DMS114 treated with DMSO at 0.1 percent for 48 hours (cell line): Measurements from ENCODE around the gene SNCB.

Experiments used
- DNase-seq: peaks from one replicate; lab custom pipeline; 2025; ENCODE audit not compliant: unreplicated experiment; lab: John Stamatoyannopoulos, UW

Gene SNCB

DNA sequence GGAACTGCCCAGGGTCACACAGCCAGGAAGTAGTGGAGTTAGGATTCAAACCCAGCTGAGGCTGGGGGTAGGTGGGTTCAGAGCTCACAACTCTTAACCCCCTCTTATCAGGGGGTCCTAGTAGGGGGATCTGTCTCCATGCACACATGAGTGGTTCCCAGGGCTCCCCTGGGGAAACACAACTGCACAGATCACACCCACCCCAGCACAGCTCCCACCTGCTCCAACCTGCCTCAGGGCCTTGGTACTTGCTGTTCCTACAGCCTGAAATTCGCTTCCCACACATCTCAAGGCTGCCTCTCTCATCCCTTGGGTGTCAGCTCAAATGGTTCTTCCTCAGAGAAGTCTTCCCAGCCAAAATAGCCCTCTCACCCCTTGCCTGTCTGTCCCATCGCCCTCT is 4.8 kb downstream of the SNCB start:
- DNase-seq = no peak

DNA sequence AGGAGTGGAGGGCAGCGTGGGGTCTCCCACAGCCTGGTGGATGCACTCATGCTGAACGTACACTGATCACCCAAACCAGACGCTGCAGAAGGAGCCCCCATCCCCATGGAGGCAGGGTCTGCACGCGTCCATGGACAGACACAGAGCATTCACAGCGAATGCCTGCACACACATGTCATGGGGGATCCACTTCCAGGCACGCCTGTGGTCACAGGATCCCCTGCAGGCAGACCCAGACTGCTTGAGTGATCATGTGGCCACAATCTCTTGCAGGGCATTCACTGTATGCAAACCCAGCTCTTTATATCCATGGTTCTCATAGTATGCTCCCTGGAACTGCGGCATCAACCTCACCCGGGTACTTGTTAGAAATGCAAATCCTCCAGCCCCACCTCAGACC is 5.4 kb downstream of the SNCB start:
- no peak for DNase-seq

DNA sequence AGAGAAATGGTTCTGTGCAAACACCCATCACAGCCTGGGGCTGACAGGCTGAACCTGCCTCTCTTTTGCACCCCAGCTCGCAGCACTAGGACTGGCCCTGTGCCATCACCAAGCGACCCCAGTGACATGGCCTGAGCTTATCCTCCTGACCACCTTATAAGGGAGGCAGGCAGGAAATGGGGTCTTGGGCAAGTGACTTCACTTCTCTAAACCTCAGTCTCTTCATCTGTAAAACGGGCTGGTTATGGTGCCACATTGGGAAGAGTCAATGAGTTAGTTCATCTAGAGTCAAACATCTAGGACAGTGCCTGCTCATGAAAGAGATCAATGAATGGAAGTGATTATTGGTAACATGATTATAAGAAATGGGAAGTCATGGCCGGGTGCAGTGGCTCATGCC is 6.2 kb downstream of the SNCB start:
- no peak for DNase-seq

DNA sequence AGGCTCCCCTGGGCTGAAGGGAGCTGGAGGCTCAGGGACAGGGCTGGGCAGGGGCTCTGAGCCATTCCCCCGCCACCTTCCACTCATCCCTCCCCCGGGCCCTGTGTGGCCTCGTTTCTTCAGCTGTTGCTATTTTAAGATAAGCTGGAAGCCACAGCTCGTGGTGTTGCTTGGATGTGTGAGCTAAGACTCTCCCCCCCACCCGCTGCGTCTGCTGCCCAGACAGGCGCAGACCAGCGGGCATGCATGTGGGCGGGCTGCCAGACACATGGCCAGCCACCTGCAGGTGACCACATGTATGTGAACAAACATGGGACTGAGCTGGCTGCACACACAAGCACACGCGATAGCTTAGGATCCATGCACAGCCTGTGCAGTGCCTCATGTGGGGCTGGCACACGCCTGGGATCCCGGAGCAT is 8.7 kb downstream of the SNCB start:
- DNase-seq = no peak

DNA sequence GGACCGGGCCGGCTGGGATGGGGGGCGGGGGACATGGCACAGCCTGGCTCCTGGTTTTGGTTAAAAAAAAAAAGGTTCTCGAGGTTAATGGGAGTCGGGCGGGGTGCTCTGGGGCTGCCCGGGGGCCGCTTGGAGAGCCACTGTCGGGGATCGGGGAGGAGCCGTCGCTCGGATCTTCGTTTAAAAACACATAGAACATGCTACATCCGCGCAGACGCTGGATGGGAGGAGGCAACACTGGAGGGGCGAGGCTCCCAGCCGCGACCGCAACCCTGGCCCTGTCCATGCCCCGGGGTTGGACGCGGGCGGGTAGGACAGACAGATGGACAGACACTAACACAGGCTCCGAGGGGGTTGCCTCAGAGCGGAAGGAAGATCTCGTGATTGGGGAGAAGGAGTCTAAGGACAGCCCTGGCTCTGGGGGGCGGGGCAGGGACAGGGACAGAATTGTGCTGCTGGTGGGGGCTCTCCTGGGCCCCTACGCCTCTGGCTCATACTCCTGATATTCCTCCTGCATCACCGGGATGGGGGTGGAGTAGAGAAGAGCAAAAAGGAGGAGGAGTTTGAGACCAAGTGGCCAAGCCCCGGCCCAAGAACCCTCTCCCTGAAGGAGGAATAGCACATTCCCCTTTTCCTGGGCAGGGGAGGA is 9.9 kb downstream of the SNCB start:
- DNase-seq = no peak

DNA sequence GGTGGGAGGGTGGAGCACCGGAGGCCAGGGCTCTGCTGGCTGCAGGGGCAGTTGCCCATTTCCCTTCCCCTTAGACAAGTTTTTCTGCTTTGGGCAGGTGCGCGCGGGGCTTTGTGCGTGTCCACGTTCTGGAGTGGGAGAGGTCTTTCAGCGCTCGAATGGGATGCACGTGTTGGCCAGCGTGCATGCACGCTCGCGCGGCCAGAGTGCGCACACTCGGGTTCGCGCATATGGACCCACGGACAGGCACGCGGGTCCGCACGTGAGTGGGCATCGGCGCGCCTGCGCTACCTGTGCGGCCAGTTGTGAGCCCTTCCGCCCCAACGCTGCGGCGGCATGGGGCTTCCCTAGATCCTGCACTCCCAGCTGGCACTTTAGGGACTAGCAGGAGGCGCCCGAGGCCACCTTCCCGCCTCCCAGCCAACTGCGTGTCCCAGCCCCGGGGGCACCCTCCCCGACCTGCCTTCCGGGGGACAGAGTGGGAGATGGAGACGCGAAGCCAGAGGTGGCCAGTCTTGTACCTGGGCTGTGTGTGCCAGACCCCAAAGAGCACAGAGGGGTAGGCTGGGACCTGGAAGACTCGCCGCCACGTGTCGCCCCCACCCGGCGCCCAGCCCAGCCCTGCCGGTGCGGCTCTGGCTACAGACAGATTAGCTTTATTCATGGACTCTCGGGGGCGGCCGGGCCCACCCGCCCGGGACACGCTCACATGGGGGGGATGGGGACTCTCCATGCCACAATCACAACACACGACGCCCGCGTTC is 10.6 kb downstream of the SNCB start:
- no peak for DNase-seq

DNA sequence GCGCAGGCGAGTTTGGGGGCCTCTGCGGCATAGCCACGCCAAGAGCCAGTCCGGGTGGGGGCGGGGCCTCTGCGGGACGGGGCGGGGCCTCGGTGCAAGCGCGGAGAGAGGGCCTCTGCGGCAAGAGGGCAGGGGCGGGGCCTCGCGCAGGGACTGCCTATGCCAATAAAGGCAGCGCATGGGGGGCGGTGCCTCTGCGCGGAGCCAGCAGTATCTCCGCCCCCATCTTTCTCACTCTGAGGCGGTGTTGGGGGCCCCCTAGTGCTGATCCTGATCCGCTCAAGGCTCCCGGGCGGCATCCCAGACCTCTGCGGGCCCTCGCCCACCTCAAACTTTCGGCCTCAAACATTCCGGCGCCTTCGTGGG is 11.1 kb downstream of the SNCB start:
- DNase-seq = no peak

DNA sequence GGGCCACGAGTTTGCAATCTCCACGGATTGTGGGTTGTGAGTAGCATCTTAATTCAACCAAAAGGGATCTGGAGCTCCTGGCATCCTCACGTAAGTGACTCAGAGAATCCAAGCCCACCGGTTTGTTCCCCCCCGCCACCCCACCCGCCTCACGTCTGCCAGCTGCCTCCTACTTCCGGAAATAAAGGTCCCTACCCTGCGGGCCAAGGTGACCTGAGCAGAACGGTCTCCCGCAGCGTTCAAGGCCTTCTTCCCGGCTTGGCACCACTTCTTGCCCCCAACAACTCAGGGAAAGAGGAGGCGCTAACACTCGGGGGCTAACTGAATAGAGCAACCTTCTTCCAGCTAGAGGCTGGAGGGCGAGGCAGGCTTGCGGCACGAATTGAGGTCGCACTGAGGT is 11.6 kb downstream of the SNCB start:
- no peak for DNase-seq

DNA sequence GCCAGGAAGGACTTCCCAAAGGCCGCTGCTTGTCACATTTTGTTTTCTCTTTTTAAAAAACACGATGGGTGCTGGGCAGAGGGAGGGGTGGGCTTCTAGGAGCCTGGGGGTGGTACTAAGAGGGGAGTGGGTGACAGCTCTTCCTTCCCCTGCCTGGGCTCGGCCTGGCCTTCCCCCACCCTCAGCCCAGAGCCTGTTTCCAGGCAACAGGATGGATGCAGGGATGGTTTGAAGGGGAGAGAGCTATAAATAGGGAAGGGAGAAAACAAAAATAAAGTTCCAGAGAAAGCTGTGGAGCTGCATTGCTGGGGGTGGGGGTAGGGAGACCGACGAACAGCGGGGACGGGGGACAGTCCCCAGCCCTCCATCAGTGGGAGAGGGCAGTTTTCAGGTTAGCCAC is 13.8 kb downstream of the SNCB start:
- no peak for DNase-seq

DNA sequence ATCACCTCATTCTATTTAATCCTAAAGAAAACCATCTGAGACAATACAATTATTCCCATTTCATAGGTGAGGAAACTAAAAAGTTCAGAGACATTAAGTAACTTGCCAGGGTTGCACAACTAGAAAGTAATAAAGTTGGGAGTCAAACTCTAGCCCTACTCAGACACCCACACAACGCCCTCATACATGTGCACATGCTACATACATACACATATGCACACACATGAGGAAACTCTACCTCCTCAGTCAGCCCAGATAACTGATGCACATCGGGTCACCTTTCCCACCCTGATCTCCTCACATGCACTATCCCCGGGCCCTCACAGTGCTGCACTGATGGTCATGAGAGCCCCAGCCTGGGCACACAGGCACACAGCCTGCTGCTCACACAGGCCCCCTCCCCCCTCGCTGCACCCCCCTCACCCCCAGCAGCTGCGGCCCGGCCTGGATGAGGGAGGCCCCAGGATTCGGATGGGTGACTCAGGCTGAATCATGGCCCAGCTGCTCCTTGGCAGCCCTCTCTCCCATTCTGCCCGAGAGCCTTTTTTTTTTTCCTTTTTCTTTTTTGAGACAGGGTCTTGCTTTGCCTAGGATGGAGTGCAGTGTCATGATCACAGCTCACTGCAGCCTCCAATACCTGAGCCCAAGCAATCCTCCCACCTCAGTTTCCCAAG is 15.4 kb downstream of the SNCB start:
- DNase-seq = no peak

DNA sequence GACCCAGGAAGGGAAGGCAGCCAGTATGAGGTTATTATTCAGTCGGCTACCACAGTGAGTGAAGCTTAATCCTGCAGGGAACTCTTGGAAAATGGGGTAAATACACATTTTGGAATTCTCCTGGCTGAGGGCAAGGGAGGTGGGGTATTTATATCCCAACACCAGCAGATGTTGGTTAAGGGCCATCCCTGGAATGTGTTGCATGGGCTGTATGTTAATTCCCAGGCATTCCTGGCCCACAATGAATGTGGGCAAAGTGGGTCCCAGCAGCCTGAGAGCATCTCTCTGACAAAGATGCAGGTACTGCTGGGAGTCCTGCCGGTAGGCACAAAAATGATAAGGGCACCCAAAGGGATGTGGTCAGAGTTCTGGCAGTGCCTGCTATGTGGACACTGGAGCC is 17.5 kb downstream of the SNCB start:
- DNase-seq = no peak

DNA sequence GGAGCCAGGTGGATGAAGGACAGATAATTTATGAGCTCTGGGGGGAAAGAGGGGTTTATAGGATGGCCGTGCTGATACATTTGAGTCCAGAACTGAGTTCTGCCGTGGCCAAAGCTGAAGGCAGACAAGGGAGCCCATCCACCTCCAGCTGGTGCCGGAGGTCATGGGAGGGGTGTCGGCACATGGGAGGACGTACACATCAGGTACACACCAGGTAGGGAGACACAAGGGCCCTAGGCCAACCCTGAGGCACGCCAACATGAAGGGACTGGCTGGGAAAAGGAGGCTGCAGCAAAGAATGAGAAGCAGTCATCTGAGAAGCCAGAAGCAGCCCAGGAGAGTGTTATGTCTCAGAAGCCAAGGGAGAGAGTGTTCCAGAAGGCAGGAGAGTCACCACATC is 18.3 kb downstream of the SNCB start:
- DNase-seq = no peak

DNA sequence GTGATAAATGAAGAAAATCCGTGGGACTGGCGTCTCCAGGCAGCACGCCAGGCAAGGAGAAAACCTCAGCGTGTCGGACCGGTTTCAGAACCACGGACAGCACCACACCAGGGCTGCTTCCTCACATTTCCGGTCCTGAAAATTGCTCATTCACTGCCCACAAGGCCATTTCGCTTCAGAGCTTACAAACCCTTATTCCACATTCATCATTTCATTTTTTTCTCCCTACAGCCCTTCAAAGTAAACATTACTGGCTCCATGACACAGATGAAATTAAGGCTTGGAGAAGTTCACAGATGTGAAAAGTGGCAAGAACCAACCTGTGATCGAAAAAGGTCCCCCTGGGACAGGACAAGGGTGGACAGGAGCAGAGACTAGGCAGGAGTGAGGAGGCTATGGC is 18.9 kb downstream of the SNCB start:
- no peak for DNase-seq

DNA sequence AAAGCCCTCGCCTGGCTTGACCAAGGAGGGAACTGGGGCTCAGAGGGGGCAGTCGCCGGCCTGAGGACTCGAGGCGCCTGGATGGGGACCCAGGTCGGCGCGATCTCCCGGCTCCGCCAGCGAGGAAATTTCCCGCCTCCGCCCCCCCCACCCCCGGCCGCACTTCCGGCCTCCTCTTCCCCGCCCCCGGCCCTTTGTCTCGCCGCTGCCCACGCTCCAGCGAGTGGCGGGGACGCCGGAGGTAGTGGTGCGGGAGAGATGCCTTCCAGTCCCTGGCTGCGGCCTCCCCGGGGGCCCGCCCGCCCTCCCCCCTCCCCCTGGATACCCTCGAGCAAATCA is 19.9 kb downstream of the SNCB start:
- no peak for DNase-seq

DNA sequence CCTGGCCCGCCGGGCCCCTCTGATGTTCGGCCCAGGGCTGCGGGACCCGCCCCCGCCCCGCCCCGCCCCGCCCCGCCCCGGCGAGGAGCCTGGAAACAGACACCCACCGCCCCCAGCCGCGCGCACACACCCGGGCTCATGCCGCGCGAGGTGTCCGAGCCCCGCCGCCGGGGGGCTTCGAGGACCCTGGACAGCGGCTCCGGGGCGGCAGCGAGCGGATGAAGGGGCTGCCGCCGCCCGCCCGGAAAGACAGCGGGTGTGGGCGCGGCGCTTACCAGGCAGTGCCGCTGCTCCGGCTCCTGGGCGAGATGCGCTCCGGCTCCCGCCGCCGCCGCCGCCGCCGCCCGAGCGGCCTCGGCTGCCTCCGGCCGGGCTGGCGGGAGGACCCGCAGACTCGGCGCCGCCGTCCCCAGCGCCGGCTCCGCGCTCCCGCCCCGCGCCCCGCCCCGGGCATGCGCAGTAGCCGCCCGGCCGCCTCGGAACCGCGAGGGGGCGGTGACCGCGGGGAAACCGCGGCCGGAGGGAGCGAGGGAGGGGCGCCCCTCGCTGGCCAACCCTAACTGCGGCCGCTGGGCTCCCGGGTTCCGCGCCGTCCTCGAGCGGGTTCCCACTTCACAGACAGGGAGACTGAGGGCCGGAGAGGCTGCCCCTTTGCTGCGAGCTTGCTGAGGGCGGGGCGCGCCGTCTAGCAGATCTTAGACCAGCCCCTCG is 20.5 kb downstream of the SNCB start, which contains the start of gene GPRIN1:
TSS of gene GPRIN1 (minus strand) at position 433 of the 711 bp plus-strand sequence. CDS start 10,322 bp downstream, outside the sequence.
- DNase-seq = peak; percentile 40

DNA sequence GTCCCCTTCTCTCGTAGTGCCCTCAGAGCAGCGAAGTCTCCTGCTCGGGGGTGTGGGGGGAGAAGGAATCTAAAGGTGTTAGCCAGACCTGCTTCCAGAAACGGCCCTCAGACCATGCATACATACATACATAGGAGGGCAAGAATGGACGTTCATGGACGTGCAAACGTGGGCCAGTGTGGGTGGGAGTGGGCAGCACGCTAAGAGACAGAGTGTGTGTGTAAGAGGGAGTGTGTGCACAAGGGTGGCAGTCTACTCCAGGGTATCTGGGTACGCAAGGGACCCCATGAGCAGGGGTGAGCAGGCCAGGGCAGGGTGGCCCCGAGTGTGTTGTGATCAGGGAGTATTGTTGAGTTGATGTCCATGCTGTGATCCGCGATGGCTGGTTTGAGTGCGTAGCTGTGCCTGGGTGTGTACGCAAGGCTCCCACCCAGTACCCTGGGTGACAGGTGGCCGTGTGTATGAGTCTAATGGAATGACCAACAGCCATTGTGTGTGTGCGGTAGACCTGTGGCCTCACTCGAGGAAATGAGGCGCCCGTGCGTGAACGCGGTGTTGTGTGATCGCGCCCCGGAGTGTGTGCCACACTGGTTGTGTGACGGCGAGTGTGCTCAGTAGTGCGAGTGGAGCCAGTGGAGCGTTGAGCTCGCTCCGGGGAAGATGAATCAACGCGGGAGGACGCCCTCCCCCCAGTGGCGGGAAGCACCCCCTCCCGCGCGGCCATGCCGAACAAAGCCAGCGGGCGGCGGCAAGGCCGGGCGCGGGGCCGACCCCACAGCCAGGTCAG is 21.2 kb downstream of the SNCB start:
- no peak for DNase-seq

DNA sequence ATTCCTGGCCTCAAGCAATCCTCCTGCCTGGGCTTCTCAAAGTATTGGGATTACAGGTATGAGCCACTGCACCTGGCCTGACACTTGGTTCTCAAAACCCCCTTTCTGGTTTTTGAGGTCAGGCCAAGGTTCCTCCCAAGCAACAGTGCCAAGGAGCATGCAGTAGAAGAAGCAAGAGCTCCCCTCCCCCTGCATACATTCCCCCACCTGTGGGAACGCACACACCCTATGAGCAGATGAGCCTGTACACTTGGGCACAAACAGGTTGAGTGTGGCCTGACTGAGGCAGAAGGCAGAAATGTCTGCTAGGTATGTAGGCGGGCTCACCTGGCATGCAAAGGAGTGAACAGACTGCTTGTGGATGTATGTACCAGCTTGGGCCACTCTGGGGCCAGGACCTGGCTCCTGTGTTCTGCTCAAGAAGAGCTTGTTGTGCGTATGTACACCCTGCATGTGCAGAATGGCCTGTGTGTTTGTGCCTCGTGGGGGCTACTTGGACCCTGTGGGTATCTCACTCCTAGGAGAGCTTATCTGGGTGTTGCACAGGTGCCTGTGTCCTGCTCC is 22.1 kb downstream of the SNCB start:
- DNase-seq = no peak

DNA sequence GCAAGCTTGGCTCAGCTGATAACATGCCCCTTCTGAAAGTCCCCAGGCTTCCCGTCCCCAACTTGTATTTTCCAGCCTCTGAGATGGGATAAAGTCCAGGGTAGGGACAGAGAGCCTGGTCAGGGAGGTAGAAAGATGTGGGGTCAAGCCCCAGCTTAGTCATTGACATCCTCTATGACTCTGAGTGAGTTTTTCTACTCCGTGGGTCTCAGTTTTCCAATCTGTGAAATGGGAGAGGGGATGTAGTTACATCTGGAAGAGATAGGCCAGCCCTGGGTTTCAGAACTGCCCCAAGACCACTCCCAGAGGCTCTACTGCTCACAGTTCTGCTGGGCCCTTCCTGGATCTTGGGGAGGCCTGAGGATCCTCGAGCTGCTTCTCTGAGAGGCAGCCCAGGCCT is 23.5 kb downstream of the SNCB start:
- no peak for DNase-seq

DNA sequence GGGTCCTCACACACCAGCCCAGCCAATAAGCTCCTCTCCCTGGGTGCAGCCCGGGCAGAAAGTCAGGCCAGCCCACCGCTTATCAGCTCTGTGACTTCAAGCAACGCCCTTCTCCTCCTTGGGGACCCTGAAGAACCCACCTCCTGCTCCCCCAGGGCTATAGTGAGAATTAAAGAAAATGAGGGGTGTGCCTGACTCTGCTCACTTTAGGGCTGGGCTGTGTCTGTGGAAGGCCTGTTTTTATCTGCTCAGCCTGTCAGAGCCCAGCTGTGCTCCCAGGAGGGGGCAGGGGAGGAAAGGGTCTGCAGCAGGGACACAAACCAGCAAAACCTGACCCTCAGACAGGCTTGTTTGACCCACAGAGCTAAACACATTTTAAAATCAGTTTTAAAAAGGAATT is 24.3 kb downstream of the SNCB start:
- no peak for DNase-seq

DNA sequence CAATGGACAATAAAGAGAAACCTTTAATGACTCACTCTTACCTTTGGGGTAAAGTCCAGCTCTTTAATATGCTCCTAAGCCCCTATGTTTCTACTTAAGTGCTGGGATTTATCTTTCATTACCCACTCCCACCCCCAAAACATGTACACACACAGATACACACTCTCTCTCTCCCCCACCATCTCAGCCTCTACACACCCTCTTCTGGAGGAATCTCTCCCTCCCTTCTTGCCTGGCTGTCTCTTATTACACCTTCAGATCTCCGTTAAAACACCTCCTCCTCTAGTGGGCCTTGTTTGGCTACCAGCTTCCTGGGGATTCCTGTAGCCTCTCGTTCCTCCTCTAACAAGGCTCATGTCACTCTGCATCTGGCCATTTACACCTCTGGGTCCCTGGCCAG is 27.2 kb downstream of the SNCB start:
- DNase-seq = no peak
